GM12891 (cell line): ENCODE data around the gene HEMK1. TPM values are rescaled to one million over a fixed set of nuclear protein-coding genes. Genes with fewer than 3 reads are reported as not detected.
A peak's percentile ranks its signal among the peaks of the same experiment; 100 is the strongest.

ENCODE experiments used
- DNase-seq: peaks from one replicate; pipeline ENCODE4 v3.0.0; 2011; ENCODE audit warnings: low spot score; ENCODE audit not compliant: insufficient read length
- FAIRE-seq: peaks from 2 replicates; lab custom pipeline; 2011; peaks lifted over from hg19 to GRCh38; lab: Jason Lieb, UNC
- PAX5 ChIP-seq: IDR thresholded peaks from 2 replicates; pipeline ENCODE4 v1.6.1; 2011; ENCODE audit warnings: low read length, moderate library complexity, mild to moderate bottlenecking; ENCODE audit not compliant: insufficient read depth, severe bottlenecking
- POLR2A ChIP-seq: IDR thresholded peaks from 2 replicates; pipeline ENCODE4 v1.6.1; 2011; ENCODE audit warnings: low read depth, low read length, control low read depth
- POLR2AphosphoS5 ChIP-seq: IDR thresholded peaks from 2 replicates; pipeline ENCODE4 v1.6.1; 2011; ENCODE audit warnings: low read depth, low read length, control low read depth
- POU2F2 ChIP-seq: IDR thresholded peaks from 2 replicates; pipeline ENCODE4 v1.6.1; 2011; ENCODE audit warnings: low read depth, mild to moderate bottlenecking, control low read depth, low read length, moderate library complexity
- SPI1 ChIP-seq: IDR thresholded peaks from 2 replicates; pipeline ENCODE4 v1.6.1; 2011; ENCODE audit warnings: low read depth, low read length, control low read depth
- TAF1 ChIP-seq: IDR thresholded peaks from 2 replicates; pipeline ENCODE4 v1.6.1; 2011; ENCODE audit warnings: low read depth, low read length, control low read depth
- polyA plus RNA-seq: library from polyadenylated mRNA; unstranded; fragments of >200 nt; gene quantifications from one replicate; pipeline ENCODE4 v1.2.1, GENCODE V29; 2012; ENCODE audit warnings: low read depth, missing spikeins, inconsistent platforms; ENCODE audit not compliant: missing spikeins

The HEMK1 gene
- 10.5 TPM for polyA plus RNA-seq

- FAIRE-seq = peak; percentile 99
These were observed at the start of gene HEMK1 for GRCh38 chr3:50568947-50569749. Gene HEMK1 (plus strand): TSS chr3:50569522. CDS start chr3:50571105, 1,583 bp downstream.

GRCh38 chr3:50520849-50521248 is 48.5 kb upstream of the HEMK1 start:
- no peak for FAIRE-seq

More at GRCh38 chr3:50568947-50569749, at the start of gene HEMK1:
- TF ChIP-seq SPI1 = no peak
- TF ChIP-seq POLR2A = peak; percentile 70
- TF ChIP-seq PAX5 = peak; percentile 26
- TF ChIP-seq POU2F2 = peak; percentile 45; the same call in 1 of the 2 replicates
- TF ChIP-seq TAF1 = peak; percentile 74; the same call in 1 of the 2 replicates
- peak; percentile 51; the same call in 1 of the 2 replicates for TF ChIP-seq POLR2AphosphoS5
- peak; percentile 99 for DNase-seq

GRCh38 chr3:50521572-50521971 is 47.8 kb upstream of the HEMK1 start:
- DNase-seq (no peak), FAIRE-seq (no peak)
- TF ChIP-seq SPI1 = no peak
- TF ChIP-seq POU2F2 = no peak
- TF ChIP-seq POLR2A = no peak
- no peak for TF ChIP-seq TAF1
- TF ChIP-seq POLR2AphosphoS5 = no peak
- TF ChIP-seq PAX5 = no peak

More at GRCh38 chr3:50520849-50521248, 48.5 kb upstream of the HEMK1 start:
- TF ChIP-seq SPI1 (no peak), PAX5 (no peak), TAF1 (no peak), POLR2AphosphoS5 (no peak), POU2F2 (no peak), POLR2A (no peak)
- DNase-seq = no peak

GRCh38 chr3:50523279-50523811 is 46.0 kb upstream of the HEMK1 start:
- DNase-seq (no peak), FAIRE-seq (no peak)
- no peak for TF ChIP-seq TAF1
- TF ChIP-seq POLR2A = no peak
- no peak for TF ChIP-seq SPI1
- no peak for TF ChIP-seq POU2F2
- no peak for TF ChIP-seq POLR2AphosphoS5
- TF ChIP-seq PAX5 = no peak

- DNase-seq = no peak
- no peak for TF ChIP-seq POU2F2
- no peak for TF ChIP-seq TAF1
- TF ChIP-seq POLR2AphosphoS5 = no peak
- no peak for FAIRE-seq
These were observed 44.6 kb upstream of the HEMK1 start for GRCh38 chr3:50524746-50525145.

- DNase-seq (no peak), FAIRE-seq (no peak)
- TF ChIP-seq TAF1 (no peak), POLR2A (no peak), POLR2AphosphoS5 (no peak), SPI1 (no peak), POU2F2 (no peak), PAX5 (no peak)
These were observed 44.0 kb upstream of the HEMK1 start for GRCh38 chr3:50525191-50525910.

GRCh38 chr3:50525987-50526386 is 43.3 kb upstream of the HEMK1 start:
- FAIRE-seq (no peak), DNase-seq (peak; percentile 70)
- TF ChIP-seq POLR2A = no peak
- TF ChIP-seq SPI1 = 0 out of 2 replicates have a peak, but pooled peaks have one; percentile 1

GRCh38 chr3:50530001-50530970 is 39.0 kb upstream of the HEMK1 start:
- DNase-seq = no peak
- FAIRE-seq = no peak
- TF ChIP-seq PAX5 (no peak), POLR2A (no peak), POLR2AphosphoS5 (no peak), TAF1 (no peak)

- DNase-seq (no peak), FAIRE-seq (no peak)
- TF ChIP-seq POU2F2 = no peak
- TF ChIP-seq POLR2AphosphoS5 = no peak
- no peak for TF ChIP-seq POLR2A
- TF ChIP-seq TAF1 = no peak
- no peak for TF ChIP-seq PAX5
- no peak for TF ChIP-seq SPI1
These were observed 38.1 kb upstream of the HEMK1 start for GRCh38 chr3:50531201-50531600.
